IPS-18c (cell line): ENCODE measurements around the gene SPSB1.

Experiments
- H3K4me3 ChIP-seq: 2 replicates; pipeline ENCODE4 v1.7.0; 2013; ENCODE audit warnings: low read depth, mild to moderate bottlenecking, low read length, moderate library complexity; ENCODE audit not compliant: insufficient read depth
- H3K9me3 ChIP-seq: one replicate; pipeline ENCODE4 v1.6.1; 2013; ENCODE audit warnings: mild to moderate bottlenecking, low read length, moderate library complexity; ENCODE audit not compliant: control insufficient read depth, insufficient read depth

The SPSB1 gene

DNA sequence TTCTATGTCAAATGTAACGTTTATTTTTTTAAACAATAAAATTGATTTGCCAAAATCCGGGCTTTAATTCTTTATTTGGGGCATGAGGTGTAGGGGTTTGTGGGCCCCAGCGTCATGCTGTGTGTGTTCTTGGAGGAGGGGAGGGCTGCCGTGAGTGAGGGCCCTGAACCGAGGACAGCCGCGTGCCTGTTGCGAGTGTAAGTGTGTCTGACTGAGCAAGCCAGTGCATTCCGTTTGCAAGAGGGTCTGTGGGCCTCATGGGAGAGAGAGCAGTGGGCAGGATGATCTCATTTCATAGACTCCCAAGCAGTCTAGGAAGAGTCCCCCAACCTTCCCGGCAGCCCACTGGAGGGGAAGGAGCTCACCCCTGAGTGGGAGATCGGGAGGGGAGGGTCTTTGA is 21.4 kb upstream of the SPSB1 start:
- H3K9me3 ChIP-seq = no peaks in the 10 kb centered on the region
- H3K4me3 ChIP-seq = no peak overlapping the region

DNA sequence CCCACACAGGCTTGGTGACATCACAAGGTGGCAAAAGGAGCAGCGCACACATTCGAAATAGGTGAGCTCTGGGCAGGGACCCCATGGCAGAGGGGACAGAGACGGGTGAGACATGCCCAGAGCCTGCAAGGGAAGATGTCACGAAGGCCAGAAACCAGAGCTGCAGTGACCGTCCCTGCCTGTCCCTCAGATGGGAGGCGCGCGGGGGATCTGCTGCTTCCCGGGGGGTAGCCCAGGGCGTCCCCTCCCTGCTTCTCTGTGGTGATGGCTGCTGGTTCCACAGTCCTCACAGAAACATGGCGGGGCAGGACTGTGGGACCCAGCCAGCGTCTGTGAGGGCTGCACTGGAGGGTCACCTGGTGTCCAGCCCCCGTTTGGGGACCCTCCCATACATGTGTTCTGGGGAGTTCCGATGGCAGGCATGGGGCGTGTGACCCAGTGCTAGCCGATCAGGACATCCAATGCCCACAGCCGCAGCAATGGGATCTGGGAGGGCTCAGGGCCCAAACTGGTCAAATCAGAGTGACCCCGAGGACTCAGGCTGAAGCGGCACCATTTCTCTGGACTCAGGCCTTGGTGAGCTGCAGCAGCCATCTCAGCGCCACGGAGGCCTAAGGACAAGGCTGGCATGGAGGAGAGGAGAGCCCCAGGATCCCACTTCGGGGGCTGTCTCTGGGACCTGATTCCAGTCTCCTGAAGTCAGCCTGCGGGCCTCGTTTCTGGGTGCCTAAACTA is 20.7 kb upstream of the SPSB1 start:
- no peaks in the 10 kb centered on the region for H3K9me3 ChIP-seq
- H3K4me3 ChIP-seq = no peak overlapping the region

DNA sequence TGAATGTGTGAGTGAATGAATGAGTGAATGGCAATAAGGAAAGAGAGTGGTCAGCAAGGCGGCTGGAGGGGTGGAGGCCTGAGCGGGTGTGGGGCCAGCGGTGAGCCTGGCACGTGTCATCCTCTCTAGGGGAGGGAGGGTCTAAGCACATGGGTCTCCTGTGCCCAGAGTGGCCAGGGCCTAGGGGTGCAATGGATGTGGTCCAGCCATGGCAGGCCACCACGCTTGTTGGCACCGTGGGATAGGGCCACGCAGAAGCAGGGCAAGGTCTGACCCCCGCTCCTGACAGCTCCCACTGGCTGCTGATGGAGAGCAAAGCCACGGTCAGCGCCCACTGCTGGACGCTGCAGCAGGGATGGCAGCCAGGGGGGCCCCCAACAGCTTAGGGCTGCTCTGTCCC is 19.5 kb upstream of the SPSB1 start:
- Histone ChIP-seq H3K4me3 (no peak overlapping the region), H3K9me3 (no peaks in the 10 kb centered on the region)

DNA sequence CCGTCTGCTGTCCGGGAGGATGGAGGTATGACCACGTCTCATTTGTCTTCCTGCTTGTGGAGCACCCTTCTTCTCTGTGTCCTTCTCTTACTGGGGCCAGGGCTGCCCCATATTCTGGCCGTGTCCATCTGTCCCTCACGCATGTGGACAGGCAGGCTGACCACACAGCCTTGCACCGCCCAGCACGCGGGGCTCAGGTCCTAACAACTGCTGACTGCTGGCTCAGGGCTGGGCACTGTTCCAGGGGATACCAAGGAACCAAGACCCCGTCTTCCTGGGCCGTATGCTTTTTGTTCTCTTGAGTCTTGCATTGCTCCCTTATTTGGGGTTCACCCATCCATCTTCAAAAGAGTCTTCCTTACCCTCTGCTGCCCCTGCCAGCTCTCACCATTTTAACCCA is 17.5 kb upstream of the SPSB1 start:
- no peaks in the 10 kb centered on the region for H3K9me3 ChIP-seq
- H3K4me3 ChIP-seq = no peak overlapping the region

DNA sequence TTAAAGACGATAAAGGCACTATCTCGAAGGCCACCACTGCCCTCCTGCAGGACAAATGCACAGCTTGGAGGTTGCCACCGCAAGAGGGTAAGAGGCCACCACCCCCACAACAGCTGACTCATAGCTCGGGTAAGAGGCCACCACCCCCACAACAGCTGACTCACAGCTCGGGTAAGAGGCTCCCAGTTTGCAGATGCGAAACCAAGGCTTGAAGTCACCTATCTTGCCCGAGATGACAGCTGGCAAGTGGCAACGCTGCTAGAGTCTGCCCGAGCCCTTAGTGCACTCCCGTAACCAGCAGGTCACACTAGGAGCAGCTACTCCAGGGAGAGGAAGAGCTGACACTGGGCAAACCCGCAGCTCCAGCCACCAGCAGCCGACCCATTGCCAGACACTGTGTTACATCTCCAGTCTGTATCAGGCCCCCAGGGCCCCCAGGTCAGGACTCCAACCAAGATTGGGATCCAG is 17.1 kb upstream of the SPSB1 start:
- Histone ChIP-seq H3K4me3 (no peak overlapping the region; the same call in 1 of the 2 replicates), H3K9me3 (no peaks in the 10 kb centered on the region)

DNA sequence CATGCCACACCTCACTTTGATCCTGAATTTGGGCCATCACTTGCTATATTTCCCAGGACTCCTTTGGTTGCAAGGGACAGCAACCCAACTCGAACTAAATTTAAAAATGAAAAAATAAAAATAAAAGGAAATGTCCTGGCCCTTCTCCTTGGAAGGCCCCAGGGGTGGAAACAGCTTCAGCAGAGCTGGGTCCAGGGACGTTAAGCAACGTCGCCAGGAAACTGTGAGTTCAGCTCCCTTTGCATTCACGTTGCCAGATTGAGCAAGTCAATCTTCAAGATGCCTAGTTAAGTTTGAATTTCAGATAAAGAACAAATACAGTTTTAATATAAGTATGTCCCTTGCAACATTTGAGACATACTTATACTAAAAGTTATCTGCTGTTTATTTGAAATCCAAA is 14.6 kb upstream of the SPSB1 start:
- H3K4me3 ChIP-seq = no peak overlapping the region
- H3K9me3 ChIP-seq = no peaks in the 10 kb centered on the region

DNA sequence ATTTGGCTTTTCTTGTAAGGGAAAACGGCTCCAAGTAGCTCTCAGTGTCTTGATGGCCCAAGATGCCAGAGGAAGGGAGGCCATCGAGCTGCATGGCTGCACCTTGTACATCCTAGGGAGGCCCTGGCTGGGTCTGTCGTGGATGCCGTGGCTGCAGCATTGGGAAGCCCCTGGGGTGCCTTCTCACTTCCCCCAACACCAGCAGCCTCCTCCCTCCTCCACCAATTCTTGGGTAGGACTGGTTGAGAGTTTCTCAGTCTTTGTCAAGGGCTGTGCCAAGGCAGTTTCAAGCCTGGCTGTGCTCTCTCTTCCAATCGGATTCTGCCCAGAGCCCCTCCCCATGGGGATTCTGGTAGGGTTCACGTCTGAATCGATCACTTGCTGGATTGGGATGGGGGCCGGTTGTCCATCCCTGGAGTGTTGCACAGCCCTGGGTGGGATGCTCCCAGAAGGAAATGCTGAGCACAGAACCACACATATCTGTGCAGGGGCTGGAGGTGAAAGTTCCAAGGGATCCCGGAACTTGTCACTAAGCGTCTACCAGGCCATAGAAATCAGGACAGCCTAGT is 14.0 kb upstream of the SPSB1 start:
- H3K9me3 ChIP-seq = no peaks in the 10 kb centered on the region
- no peak overlapping the region for H3K4me3 ChIP-seq

DNA sequence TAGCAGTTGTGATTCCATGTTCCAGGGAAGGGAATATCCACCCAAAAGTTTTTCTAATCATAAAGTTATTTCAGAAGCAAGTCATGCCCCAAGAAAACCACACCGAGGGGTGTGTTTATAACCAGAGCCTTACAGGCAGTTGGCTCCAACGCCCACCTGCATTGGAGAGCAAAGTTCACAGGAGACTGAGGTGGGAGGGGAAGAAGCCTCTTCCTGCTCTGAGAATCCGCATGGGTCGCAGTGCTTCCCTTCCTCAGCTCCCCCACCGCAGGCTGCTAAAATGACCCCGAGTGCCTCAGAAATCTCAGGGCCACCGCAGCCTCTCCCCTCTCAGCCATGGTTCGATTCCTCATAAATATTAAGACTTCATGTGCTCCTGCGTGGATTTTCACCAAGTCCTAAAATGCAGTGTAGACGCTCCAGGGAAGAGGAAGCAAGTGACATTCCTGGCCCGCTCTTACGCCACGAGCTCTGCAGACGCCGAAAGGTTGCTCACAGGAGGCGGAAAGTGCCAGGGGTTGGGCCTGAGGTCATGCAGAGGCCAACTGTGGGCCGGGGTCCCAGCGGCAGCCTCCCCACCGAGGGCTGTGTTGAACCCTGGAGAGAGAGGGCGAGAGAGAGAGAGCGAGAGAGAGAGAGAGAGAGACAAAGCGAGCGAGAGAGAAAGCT is 13.4 kb upstream of the SPSB1 start:
- no peaks in the 10 kb centered on the region for H3K9me3 ChIP-seq
- H3K4me3 ChIP-seq = no peak overlapping the region

DNA sequence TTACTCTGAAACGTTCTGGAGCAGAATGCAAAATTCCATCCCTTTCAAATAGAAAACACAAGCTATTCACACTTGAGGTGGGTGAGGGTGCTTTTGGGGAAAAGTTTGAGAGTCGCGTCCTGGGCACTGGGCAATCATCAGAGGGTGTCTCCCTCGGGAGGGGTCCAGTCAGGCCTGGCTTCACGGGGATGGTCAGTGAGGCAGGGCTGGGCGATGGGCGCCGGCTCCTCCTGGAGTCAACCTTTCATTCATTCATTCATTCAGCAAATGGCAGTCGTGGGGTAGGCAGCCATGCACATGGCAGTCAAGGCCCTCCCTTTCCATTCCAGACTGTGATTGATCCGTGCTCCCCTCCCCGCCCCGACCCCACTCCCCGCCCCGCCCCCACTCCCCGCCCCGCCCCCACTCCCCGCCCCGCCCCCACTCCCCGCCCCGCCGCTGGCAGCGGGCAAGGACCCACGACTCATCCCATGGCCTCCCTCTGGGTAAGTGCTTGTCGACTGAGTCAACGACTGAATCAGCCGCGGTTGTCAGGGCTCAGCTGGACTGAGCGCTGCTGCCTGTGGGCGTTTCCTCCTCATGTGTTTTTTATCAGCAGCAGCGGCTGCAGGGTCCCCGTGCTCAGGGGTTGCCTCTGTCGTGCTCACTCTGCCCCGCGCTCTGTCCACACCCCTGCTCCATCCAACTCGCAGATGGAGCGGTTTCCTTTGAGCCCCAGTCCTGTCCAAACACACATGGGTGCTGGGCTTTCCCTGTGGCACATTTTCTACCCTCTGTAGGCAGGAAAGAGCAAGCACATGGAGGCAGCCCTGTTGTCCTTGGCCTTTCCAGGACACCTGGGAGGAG is 12.5 kb upstream of the SPSB1 start:
- Histone ChIP-seq H3K9me3 (no peaks in the 10 kb centered on the region), H3K4me3 (no peak overlapping the region)

DNA sequence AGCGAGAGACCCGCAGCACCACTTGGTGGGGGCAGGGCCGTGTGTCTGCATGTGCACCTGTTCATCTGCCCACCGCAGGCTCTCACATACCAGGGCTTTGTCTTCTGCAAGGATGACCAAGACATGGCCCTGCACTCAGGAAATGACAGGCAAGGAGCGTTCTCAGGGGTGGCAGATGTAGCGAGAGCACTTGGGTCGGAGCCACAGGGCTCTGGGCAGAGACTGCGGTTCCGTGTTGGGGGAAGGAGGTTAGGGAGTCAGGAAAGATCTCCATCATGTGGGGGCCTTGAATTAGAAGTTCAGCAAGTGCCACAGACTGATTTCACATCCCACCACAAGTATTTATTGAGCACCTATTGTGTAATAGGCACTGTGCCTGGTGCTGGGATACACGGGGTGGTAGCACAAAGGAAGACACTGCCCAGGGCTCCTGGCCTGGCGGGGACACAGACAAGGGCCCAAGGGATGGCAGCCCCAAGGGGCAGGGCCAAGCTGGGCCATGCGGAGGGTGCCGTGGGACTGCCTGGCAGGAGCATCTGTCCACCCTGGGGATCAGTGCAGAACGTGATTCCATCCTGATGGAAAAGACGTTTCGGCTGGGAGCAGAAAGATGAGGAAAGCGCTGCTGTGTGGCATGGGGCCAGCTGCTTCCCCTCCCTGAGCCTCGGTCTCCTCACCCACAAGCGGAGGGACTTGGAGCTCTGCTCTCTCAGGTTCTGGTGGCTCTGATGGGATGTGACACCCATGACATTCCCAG is 11.4 kb upstream of the SPSB1 start:
- Histone ChIP-seq H3K9me3 (no peaks in the 10 kb centered on the region), H3K4me3 (no peak overlapping the region)

DNA sequence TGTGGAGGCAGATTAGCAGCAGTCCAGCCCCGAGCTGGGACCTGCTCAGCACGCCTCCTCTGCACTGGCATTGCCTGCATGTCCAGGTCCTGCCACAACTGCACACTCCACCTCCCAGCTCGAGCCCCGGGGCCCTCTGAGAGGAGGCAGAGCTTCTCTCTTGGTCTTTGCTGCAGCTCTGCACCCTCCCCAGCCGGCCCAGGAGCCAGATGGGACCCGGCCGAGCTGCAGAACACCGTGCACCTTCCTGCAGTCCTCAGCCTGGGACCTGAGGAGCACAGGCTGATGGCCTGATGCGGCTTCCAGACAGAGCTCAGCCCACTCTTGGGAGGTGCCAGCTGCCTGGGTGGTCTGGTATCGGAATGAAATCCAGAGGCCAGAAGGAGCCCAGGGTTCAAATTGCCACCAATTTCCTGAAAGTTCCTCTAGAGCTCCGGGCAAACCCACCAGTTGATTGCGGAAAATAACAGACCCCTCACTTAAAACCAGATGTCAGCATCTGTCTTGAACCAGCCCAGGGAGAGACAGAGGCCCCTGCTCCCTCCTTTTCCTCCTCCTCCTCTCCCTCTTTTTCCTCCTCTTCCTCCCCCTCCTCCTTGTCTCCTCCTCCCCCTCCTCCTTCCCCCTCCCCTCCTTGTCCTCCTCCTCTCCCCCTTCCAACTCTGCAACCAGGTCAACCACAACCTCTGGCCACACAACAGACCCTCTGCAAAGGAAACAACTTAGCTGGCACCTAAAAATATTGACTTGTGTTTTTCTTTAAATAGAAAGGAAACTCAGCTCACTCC is 10.6 kb upstream of the SPSB1 start:
- Histone ChIP-seq H3K4me3 (no peak overlapping the region), H3K9me3 (no peaks in the 10 kb centered on the region)

DNA sequence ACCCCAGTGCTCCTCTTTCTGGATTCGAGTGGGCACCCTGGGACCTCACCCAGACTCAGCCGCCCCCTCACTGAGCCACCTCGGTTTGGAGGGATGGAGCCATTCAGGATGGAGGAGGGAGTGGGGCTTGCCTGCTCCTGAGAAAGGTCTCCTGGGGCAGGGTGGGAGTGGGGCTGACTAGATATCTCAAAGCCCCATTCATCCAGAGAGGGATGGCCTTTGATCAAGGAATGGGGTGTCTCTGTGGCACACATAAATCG is 10.1 kb upstream of the SPSB1 start:
- Histone ChIP-seq H3K4me3 (no peak overlapping the region), H3K9me3 (no peaks in the 10 kb centered on the region)

DNA sequence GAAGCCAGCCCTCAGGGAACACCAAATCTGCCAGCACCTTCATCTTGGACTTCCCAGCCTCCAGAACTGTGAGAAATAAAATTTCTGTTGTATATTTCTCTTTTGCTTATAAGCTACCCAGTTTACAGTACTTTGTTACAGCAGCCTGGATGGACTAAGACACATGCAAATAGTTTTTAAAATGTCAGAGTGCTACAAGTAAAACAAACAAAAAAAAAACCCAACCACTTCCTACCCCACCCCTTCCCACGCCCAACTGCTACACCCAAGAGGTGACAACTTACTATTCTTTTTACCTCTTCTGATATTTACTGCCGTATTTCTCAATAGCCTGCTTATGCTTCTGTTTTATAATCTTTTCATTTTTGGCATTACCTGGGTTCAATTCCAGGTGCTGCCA is 8.6 kb upstream of the SPSB1 start:
- no peaks in the 10 kb centered on the region for H3K9me3 ChIP-seq
- no peak overlapping the region for H3K4me3 ChIP-seq

DNA sequence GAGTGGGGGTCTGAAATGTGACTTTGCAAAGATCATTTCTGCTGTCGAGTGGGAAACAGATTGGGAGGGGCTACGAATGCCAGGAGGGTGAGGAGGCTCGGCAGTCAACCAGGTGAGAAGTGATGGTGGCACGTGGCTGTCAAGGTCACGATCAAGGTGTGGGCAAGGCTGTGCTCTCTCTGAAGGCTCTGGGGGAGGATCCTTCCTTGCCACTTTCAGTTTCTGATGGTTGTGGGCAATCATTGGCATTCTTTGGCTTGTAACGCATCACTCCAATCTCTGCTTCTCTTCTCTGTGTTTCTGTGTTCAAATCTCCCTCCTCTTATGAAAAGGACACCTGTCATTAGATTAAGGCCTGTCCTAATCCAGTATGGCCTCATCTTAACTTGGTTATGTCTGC is 6.1 kb upstream of the SPSB1 start:
- H3K9me3 ChIP-seq = no peaks in the 10 kb centered on the region
- H3K4me3 ChIP-seq = no peak overlapping the region

DNA sequence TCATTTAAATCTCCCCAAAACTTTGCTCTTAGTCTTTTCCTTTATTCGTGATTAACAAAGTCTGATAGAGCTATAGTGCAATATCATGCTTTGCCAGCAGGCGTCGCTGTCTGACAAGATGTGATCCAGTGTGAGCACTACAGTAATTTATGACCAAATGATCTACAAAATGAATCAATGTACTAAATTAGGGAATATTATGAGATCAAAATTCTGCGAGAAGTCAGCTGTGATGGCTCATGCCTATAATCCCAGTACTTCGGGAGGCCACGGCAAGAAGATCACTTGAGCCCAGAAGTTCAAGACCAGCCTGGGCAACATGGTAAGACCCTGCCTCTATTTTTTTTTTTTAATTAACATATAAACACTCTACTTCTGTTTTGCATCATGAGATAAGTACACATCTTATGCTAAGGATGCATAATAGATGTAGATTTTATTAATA is 3.6 kb upstream of the SPSB1 start:
- Histone ChIP-seq H3K4me3 (no peak overlapping the region), H3K9me3 (no peaks in the 10 kb centered on the region)

DNA sequence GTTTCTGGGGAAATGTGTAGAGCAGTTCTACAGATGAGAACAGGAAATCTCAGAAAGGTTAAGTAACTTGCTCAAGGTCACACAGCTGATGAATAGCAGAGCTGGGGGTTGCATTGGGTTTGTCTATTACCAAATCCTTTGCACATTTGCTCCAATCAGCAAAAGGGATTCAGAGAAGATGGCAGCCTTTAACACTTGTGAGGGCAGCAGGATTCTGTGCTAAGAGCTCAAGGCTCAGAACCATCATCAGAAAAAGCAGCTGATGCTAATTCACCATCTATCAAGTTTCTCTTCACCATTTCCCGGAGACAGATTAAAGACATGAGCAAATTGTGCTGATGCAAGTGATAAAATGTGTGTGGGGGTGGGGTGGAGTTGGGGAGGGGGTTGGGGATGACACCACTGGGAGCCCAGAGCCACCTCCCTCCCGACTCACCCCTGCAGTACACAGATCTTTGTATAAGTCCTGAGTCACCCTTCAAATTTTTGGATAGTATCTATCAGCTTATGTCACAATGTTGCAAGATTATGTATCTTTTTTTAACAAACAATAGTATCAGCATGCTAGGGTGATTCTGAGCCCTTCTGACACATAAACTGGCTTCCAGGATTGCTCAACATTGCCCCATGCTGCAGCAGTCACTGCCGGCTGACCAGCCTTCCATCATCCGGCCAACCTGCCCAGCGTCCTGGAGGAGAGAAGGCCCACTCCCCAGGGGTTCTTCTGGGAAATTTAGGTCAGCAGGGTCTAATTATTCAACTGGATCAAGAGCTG is 2.8 kb upstream of the SPSB1 start:
- Histone ChIP-seq H3K9me3 (no peaks in the 10 kb centered on the region), H3K4me3 (no peak overlapping the region)
